HS-27A (cell line): ENCODE results near the gene P4HTM.

ENCODE experiments used
- DNase-seq: peaks from one replicate; pipeline ENCODE4 v3.0.0-alpha.2; 2012; ENCODE audit warnings: low read depth, missing footprints

P4HTM gene

GRCh38 chr3:48984663-48985062, 5.4 kb upstream of the P4HTM start:
- DNase-seq: no peak

- DNase-seq: no peak
Measured at GRCh38 chr3:48985831-48986376, 4.1 kb upstream of the P4HTM start.

- DNase-seq: no peak
Measured at GRCh38 chr3:48989126-48989795, 780 bp upstream of the P4HTM start.

GRCh38 chr3:48990636-48991469, 812 bp downstream of the P4HTM start:
- no peak for DNase-seq

- DNase-seq: no peak
Measured at GRCh38 chr3:48991851-48992545, 2.0 kb downstream of the P4HTM start.

- DNase-seq: no peak
Measured at GRCh38 chr3:48993834-48994233, 3.8 kb downstream of the P4HTM start.

GRCh38 chr3:48996640-48997039, 6.6 kb downstream of the P4HTM start:
- no peak for DNase-seq

- DNase-seq: no peak
Measured at GRCh38 chr3:48997102-48997635, 7.1 kb downstream of the P4HTM start.

GRCh38 chr3:48997714-48998637, 7.9 kb downstream of the P4HTM start:
- no peak for DNase-seq

- no peak for DNase-seq
Measured at GRCh38 chr3:48999085-48999858, 9.2 kb downstream of the P4HTM start.

GRCh38 chr3:49001155-49001554, 11.1 kb downstream of the P4HTM start:
- DNase-seq: no peak

- DNase-seq: no peak
Measured at GRCh38 chr3:49004352-49005302, 14.6 kb downstream of the P4HTM start.

GRCh38 chr3:49005303-49005680, 15.3 kb downstream of the P4HTM start:
- DNase-seq: no peak

- no peak for DNase-seq
Measured at GRCh38 chr3:49005998-49006397, 16.0 kb downstream of the P4HTM start.

- DNase-seq: no peak
Measured at GRCh38 chr3:49006408-49007067, 16.5 kb downstream of the P4HTM start.

- peak; percentile 97 for DNase-seq
Measured at GRCh38 chr3:49007068-49007770, 17.2 kb downstream of the P4HTM start, which contains the start of gene WDR6. Gene WDR6, plus strand, starts transcription at chr3:49007391. Its CDS starts 41 bp downstream, at chr3:49007432.

GRCh38 chr3:49007771-49008528, 17.9 kb downstream of the P4HTM start:
- DNase-seq: no peak
